Pancreas (tissue), 10 donors: ENCODE results near the gene FGFR4. TPM values are rescaled to one million over a fixed set of nuclear protein-coding genes. Genes with fewer than 3 reads are reported as not detected.

ENCODE experiments used
- ATAC-seq, 4 donors: fragments of 200-7000 bp; cut with Tn5 transposase; one replicate each; pipeline versions ENCODE4 v1.8.0 to v1.9.1; 2020; ENCODE audit warnings: mild to moderate bottlenecking in 4 of 4, moderate library complexity in 4 of 4
- DNase-seq, 6 donors: peaks; one replicate each; pipeline ENCODE4 v3.0.0-alpha.2; 2020
- FAIRE-seq: peaks from 2 replicates; lab custom pipeline; 2012; peaks lifted over from hg19 to GRCh38; lab: Jason Lieb, UNC
- H3K27ac ChIP-seq, 4 donors: fragments of 200-600 bp; sonication (generic); 1 replicate in 3 of 4; 2 replicates in 1 of 4; pipeline versions ENCODE4 v1.5.0 to v1.8.0; 2020
- H3K27me3 ChIP-seq, 4 donors: fragments of 200-600 bp; one replicate each; pipeline ENCODE4 v1.8.0; 2021
- H3K36me3 ChIP-seq, 3 donors: fragments of 200-600 bp; sonication (generic) in 1 of 3; one replicate each; pipeline versions ENCODE4 v1.5.0 to v1.8.0; 2020 to 2021
- H3K4me1 ChIP-seq, 3 donors: fragments of 200-600 bp; one replicate each; pipeline ENCODE4 v1.8.0; 2021
- H3K4me3 ChIP-seq, 4 donors: fragments of 200-600 bp; sonication (generic) in 2 of 4; one replicate each; pipeline versions ENCODE4 v1.5.0 to v1.8.0; 2020 to 2021
- H3K9me3 ChIP-seq, 4 donors: fragments of 200-600 bp; one replicate each; pipeline ENCODE4 v1.8.0; 2021
- CTCF ChIP-seq, 4 donors: fragments of 200-600 bp; sonication (generic) in 3 of 4; IDR thresholded peaks; one replicate each; pipeline versions ENCODE4 v1.5.0 to v1.8.0; 2021; ENCODE audit warnings: antibody characterized with exemption in 4 of 4
- WGBS, 2 donors: extraction: QIAGEN DNeasy Blood & Tissue Kit; methylation state at CpG; one replicate each; pipeline ENCODE4 v1.1.7; 2013; 5-methylcytosine and 5-hydroxymethylcytosine counted together
- intact Hi-C, 3 donors: fragments of 100-400 bp; cut with DNase I; formaldehyde crosslinking; loops; one replicate each; pipeline versions ENCODE4 v1.11.1 to v1.14.2; 2022
- polyA plus RNA-seq, 2 donors: library from polyadenylated mRNA; stranded (reverse); fragments of 200-250 nt; gene quantifications; one replicate each; pipeline ENCODE4 v1.2.3, GENCODE V29; 2013
- total RNA-seq, 6 donors: library from RNA; stranded (reverse); fragmentation: NEBNext Ultra II Directional in 4 of 6; extraction: Animal tissue kit (Norgen Biotek cat#: 25700) in 4 of 6; gene quantifications; one replicate each; pipeline versions ENCODE4 v1.2.1 to v1.2.4, GENCODE V29; 2021 to 2023
- donor health status: healthy with polysubstance abuse.
- donor health status: DM: no; HTN: no; CAD: no; lungs with moderate emphysema.
- donor health status: DM: no; HTN: no; CAD: no.
- donor health status: control.
- donor health status: control.
- donor health status: Bipolar disorder and iron deficiency.
- donor health status: DM: yes; HTN: yes; CAD: no.
- donor health status: DM: no; HTN: no; CAD: no.
- donor health status: DM: no; HTN: no; CAD: no.
- donor health status: DM: yes; HTN: yes; CAD: no.

The FGFR4 gene
- total and polyA plus RNA-seq, 8 donors, result 23.5 to 105 (median 32.7) TPM

DNA sequence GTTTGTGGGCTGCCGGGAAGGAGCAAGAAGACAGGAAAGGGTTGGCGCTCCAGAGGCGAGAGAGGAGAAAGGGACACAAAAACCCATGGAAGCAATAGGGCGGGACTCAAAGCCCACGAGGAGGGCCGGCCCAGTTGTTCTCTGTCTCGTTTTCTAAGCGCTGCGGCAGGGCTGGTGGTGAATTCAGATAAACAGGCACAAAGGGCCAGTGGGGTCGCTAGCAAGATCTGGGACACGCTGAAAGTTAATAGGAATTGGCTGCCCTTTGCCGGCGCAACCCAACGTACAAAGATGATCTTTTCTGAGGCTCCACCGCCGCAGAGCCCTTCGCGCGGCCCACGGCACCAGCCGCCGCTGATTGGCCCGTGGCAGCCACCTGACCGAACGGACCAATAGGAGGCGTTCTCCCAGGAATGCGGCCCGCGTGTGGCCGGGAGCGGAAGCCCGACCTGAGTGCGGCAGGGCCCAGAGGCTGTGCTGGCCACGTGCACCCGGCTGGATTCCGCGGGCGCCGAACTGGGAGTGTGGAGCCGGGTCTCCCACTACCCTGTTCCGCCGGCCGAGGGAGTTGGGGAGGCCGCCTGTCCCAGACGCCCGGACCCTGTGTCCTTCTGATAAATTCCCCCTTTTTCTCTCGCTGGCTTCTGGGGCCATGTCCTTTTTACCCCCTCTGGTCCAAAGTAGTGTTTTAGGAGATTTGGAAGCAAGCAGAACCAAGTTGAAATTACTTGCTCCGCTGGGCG, 30.1 kb downstream of the FGFR4 start:
- Histone ChIP-seq H3K27me3 (no peaks in the 10 kb centered on the region), H3K36me3 (no peaks in the 10 kb centered on the region), H3K27ac (peak overlapping the region in 3 of 4 donors; percentile 2 to 25 (median 15)), H3K4me3 (peak overlapping the region in 2 of 4 donors; percentile 1 to 38), H3K9me3 (no peaks in the 10 kb centered on the region), H3K4me1 (peaks cover 0 to 3% (median 0%) of the 10 kb centered on the region in 3 donors)
- intact Hi-C loops, result loop anchor here in 1 of 3 donors (10.0 kb wide), 1 partner anchor 188 kb away; the partner anchor contains the start of genes PRELID1 and RAB24
- WGBS, 2 donors, result 23 to 28% methylated on average over 46 to 49 of the region's 49 CpGs
- DNase-seq, result peak; percentile 83 to 94 (median 86)
- no peak for FAIRE-seq
- TF ChIP-seq CTCF (IDR thresholded peaks at IDR 0.05), result no peak
- peak; percentile 95 to 97 (median 96) for ATAC-seq

DNA sequence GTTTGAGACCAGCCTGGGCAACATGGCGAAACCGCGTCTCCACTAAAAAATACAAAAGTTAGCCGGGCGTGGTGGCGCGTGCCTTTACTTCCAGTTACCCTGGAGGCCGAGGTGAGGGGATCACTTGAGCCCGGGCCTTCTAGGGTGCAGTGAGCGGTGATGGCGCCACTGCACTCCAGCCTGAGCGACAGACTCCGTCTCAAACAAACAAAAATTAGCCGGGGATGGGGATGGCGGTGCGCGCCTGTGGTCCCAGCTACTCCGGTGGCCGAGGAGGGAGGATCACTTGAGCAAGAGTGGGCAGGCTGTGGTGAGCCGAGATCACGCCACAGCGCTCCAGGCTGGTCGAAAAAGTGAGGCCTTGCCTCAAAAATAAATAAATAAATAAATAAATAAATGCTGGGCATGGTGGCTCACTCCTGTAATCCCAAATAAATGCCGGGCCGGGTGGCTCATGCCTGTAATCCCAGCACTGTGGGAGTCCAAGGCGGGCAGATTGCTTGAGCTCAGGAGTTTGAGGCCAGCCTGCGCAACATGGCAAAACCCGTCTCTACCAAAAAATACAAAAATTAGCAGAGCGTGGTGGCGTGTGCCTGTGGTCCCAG, 30.8 kb downstream of the FGFR4 start:
- WGBS, 2 donors, result 97 to 99% methylated on average over 30 of the region's 30 CpGs
- Histone ChIP-seq H3K4me3 (no peak overlapping the region), H3K9me3 (no peaks in the 10 kb centered on the region), H3K36me3 (no peaks in the 10 kb centered on the region), H3K27ac (no peak overlapping the region), H3K27me3 (no peaks in the 10 kb centered on the region), H3K4me1 (peaks cover 0 to 3% (median 0%) of the 10 kb centered on the region in 3 donors)
- no peak for ATAC-seq
- intact Hi-C loops, result loop anchor here in 1 of 3 donors (10.0 kb wide), 1 partner anchor 187 kb away; the partner anchor contains the start of genes PRELID1 and RAB24
- FAIRE-seq, result no peak
- peak in 1 of 6 donors; percentile 37 for DNase-seq
- TF ChIP-seq CTCF (IDR thresholded peaks at IDR 0.05), result no peak

DNA sequence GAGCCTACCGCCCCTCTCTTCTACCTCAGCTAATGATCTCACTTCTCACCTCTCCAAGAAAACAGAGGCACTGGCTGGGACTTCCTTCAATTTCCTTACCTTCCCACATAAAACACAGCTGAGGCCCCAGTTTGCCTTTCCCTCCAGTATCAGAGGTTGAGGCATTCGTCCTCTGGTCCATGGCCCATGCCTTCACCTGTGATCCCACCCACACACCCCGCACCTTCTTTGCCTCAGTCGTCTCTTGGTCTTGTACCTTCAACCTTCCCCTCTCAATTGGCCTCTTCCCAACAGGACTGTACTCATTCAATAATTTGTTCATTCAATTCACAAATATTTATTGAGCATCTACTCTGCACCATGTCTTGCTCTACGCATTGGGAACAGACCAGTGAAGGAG, 35.9 kb downstream of the FGFR4 start:
- no peak for TF ChIP-seq CTCF (IDR thresholded peaks at IDR 0.05)
- no peak for ATAC-seq
- no peak overlapping the region for H3K4me3 ChIP-seq
- intact Hi-C loops, result no loop called here
- H3K36me3 ChIP-seq, result no peaks in the 10 kb centered on the region
- FAIRE-seq, result no peak
- WGBS, 2 donors, result 90 to 91% methylated on average over 5 of the region's 5 CpGs
- DNase-seq, result no peak
- no peaks in the 10 kb centered on the region for H3K9me3 ChIP-seq
- no peaks in the 10 kb centered on the region for H3K4me1 ChIP-seq
- H3K27me3 ChIP-seq, result no peaks in the 10 kb centered on the region
- no peak overlapping the region for H3K27ac ChIP-seq

GRCh38 chr5:177123789-177124485, 37.2 kb downstream of the FGFR4 start:
- FAIRE-seq (no peak), ATAC-seq (no peak)
- intact Hi-C loops, result no loop called here

More at GRCh38 chr5:177123789-177124485, 37.2 kb downstream of the FGFR4 start:
- WGBS, 2 donors, result 85 to 91% methylated on average over 15 of the region's 15 CpGs
- Histone ChIP-seq H3K27ac (no peak overlapping the region), H3K4me1 (no peaks in the 10 kb centered on the region), H3K36me3 (no peaks in the 10 kb centered on the region), H3K27me3 (no peaks in the 10 kb centered on the region), H3K4me3 (no peak overlapping the region), H3K9me3 (no peaks in the 10 kb centered on the region)
- no peak for TF ChIP-seq CTCF (IDR thresholded peaks at IDR 0.05)
- DNase-seq, result no peak
